Testis (tissue), 3 donors: Measurements from ENCODE around the gene GLCCI1. TPM values are rescaled to one million over a fixed set of nuclear protein-coding genes. Genes with fewer than 3 reads are reported as not detected.

Source experiments
- DNase-seq: peaks from one replicate; pipeline ENCODE4 v3.0.0-alpha.2; 2019
- H3K27ac ChIP-seq, 2 donors: fragments of 200-600 bp; sonication (generic); one replicate each; pipeline ENCODE4 v1.5.1; 2019
- H3K27me3 ChIP-seq: fragments of 200-600 bp; sonication (generic); one replicate; pipeline ENCODE4 v1.5.1; 2019
- H3K36me3 ChIP-seq: fragments of 200-600 bp; sonication (generic); one replicate; pipeline ENCODE4 v1.5.1; 2017; ENCODE audit warnings: low read depth; ENCODE audit errors: missing control alignments
- H3K4me1 ChIP-seq: fragments of 200-600 bp; sonication (generic); one replicate; pipeline ENCODE4 v1.5.1; 2019
- H3K4me3 ChIP-seq, 2 donors: fragments of 200-600 bp; sonication (generic); one replicate each; pipeline ENCODE4 v1.5.1; 2017 to 2019
- H3K9me3 ChIP-seq: fragments of 200-600 bp; sonication (generic); one replicate; pipeline ENCODE4 v1.5.1; 2017
- CTCF ChIP-seq, 3 experiments: fragments of 450-650 bp in 2 of 3; fragments of 200-600 bp in 1 of 3; sonication (generic) in 1 of 3; IDR thresholded peaks; one replicate each; pipeline ENCODE4 v1.5.1; 2016 to 2019; ENCODE audit warnings: antibody characterized with exemption in 3 of 3, mild to moderate bottlenecking in 2 of 3, moderate library complexity in 1 of 3
- POLR2A ChIP-seq: fragments of 450-650 bp; IDR thresholded peaks from one replicate; pipeline ENCODE4 v1.6.1; 2017; ENCODE audit warnings: antibody characterized with exemption, mild to moderate bottlenecking, moderate library complexity
- WGBS, 2 donors: methylation state at CpG; one replicate each; pipeline ENCODE4 v1.1.5; 2018; 5-methylcytosine and 5-hydroxymethylcytosine counted together
- intact Hi-C: fragments of 100-400 bp; cut with DNase I; formaldehyde crosslinking; loops from one replicate; pipeline ENCODE4 v1.15.1; 2023; ENCODE audit warnings: low total_unique reads
- polyA plus RNA-seq: library from polyadenylated mRNA; stranded (reverse); fragments of 350-450 nt; fragmentation: Illumina TruSeq; extraction: RNeasy Lipid Tissue Mini Kit (QIAGEN cat#74804); gene quantifications from one replicate; pipeline ENCODE4 v1.2.3, GENCODE V29; 2014; ENCODE audit warnings: low read depth, low replicate concordance; ENCODE audit not compliant: insufficient read depth
- total RNA-seq, 2 donors: library from RNA; depleted of rRNA; stranded (reverse); fragments of >200 nt; gene quantifications; one replicate each; pipeline ENCODE4 v1.2.3, GENCODE V29; 2016

GLCCI1 gene
- total and polyA plus RNA-seq, 3 donors from 2014 or later, result 30.2 to 49.8 (median 42.2) TPM

GRCh38 chr7:8112685-8113084 is 144.1 kb downstream of the GLCCI1 start:
- Histone ChIP-seq H3K36me3 (no peaks in the 10 kb centered on the region), H3K4me1 (no peaks in the 10 kb centered on the region), H3K4me3 (no peak overlapping the region), H3K27ac (no peak overlapping the region), H3K9me3 (no peaks in the 10 kb centered on the region), H3K27me3 (no peaks in the 10 kb centered on the region)
- no peak for TF ChIP-seq POLR2A
- no peak for TF ChIP-seq CTCF (IDR thresholded peaks at IDR 0.05)
- intact Hi-C loops, result no loop called here
- 94 to 100% methylated on average over 2 of the region's 2 CpGs for WGBS, 2 donors
- no peak for DNase-seq

- WGBS, 2 donors, result 70 to 85% methylated on average over 3 of the region's 3 CpGs
- no peak for DNase-seq
- H3K9me3 ChIP-seq, result no peaks in the 10 kb centered on the region
- H3K4me3 ChIP-seq, result no peak overlapping the region
- no peaks in the 10 kb centered on the region for H3K27me3 ChIP-seq
- H3K27ac ChIP-seq, result no peak overlapping the region
- no peaks in the 10 kb centered on the region for H3K4me1 ChIP-seq
- no peaks in the 10 kb centered on the region for H3K36me3 ChIP-seq
- TF ChIP-seq POLR2A (no peak), CTCF (IDR thresholded peaks at IDR 0.05) (no peak)
- intact Hi-C loops, result no loop called here
Observed at GRCh38 chr7:8113184-8113583, 144.6 kb downstream of the GLCCI1 start.

- Histone ChIP-seq H3K27me3 (no peaks in the 10 kb centered on the region), H3K9me3 (no peaks in the 10 kb centered on the region), H3K4me1 (no peaks in the 10 kb centered on the region), H3K4me3 (no peak overlapping the region), H3K36me3 (no peaks in the 10 kb centered on the region), H3K27ac (no peak overlapping the region)
- WGBS, 2 donors, result 89 to 99% methylated on average over 4 of the region's 4 CpGs
- no peak for DNase-seq
- intact Hi-C loops, result no loop called here
- TF ChIP-seq CTCF (IDR thresholded peaks at IDR 0.05) (no peak), POLR2A (no peak)
Observed at GRCh38 chr7:8114175-8114574, 145.6 kb downstream of the GLCCI1 start.

- 74 to 84% methylated on average over 3 of the region's 3 CpGs for WGBS, 2 donors
- Histone ChIP-seq H3K4me1 (no peaks in the 10 kb centered on the region), H3K9me3 (no peaks in the 10 kb centered on the region), H3K4me3 (no peak overlapping the region), H3K27me3 (no peaks in the 10 kb centered on the region), H3K36me3 (no peaks in the 10 kb centered on the region), H3K27ac (no peak overlapping the region)
- intact Hi-C loops, result no loop called here
- DNase-seq, result no peak
- TF ChIP-seq POLR2A, result no peak
- no peak for TF ChIP-seq CTCF (IDR thresholded peaks at IDR 0.05)
Observed at GRCh38 chr7:8115547-8116402, 147.2 kb downstream of the GLCCI1 start.

- Histone ChIP-seq H3K27ac (no peak overlapping the region), H3K27me3 (no peaks in the 10 kb centered on the region), H3K4me3 (no peak overlapping the region), H3K4me1 (no peaks in the 10 kb centered on the region), H3K36me3 (no peaks in the 10 kb centered on the region), H3K9me3 (no peaks in the 10 kb centered on the region)
- intact Hi-C loops, result no loop called here
- WGBS, 2 donors, result 86 to 89% methylated on average over 2 of the region's 2 CpGs
- DNase-seq, result no peak
- TF ChIP-seq CTCF (IDR thresholded peaks at IDR 0.05) (no peak), POLR2A (no peak)
Observed at GRCh38 chr7:8117195-8117594, 148.6 kb downstream of the GLCCI1 start.
